Natural killer cell (primary cell): Measurements from ENCODE around the gene TESMIN. TPM values are rescaled to one million over a fixed set of nuclear protein-coding genes. Genes with fewer than 3 reads are reported as not detected.

Experiments used
- ATAC-seq, 3 donors: fragments of 150-1000 bp in 2 of 3; fragments of 200-7000 bp in 1 of 3; cut with Tn5 transposase; 1 replicate in 1 of 3; 2 replicates in 2 of 3; pipeline ENCODE4 v1.10.0; 2021; ENCODE audit warnings: mild to moderate bottlenecking in 2 of 3, moderate library complexity in 2 of 3
- DNase-seq, 2 donors: peaks; one replicate each; pipeline versions ENCODE4 v3.0.0 to v3.0.0-alpha.2; 2013 to 2021; ENCODE audit warnings: mixed read lengths in 1 of 2
- H3K27ac ChIP-seq: one replicate; pipeline ENCODE4 v1.5.1; 2013; ENCODE audit warnings: mild to moderate bottlenecking, low read length
- H3K27me3 ChIP-seq: one replicate; pipeline ENCODE4 v1.6.1; 2013; ENCODE audit warnings: low read length; ENCODE audit not compliant: control insufficient read depth, insufficient read depth
- H3K36me3 ChIP-seq: one replicate; pipeline ENCODE4 v1.6.1; 2013; ENCODE audit warnings: low read length; ENCODE audit not compliant: control insufficient read depth, insufficient read depth
- H3K4me1 ChIP-seq: one replicate; pipeline ENCODE4 v1.6.1; 2013; ENCODE audit warnings: low read length; ENCODE audit not compliant: control insufficient read depth, insufficient read depth
- H3K4me3 ChIP-seq: one replicate; pipeline ENCODE4 v1.5.1; 2013; ENCODE audit warnings: low read length
- H3K9me3 ChIP-seq: one replicate; pipeline ENCODE4 v1.6.1; 2013; ENCODE audit warnings: low read length; ENCODE audit not compliant: control insufficient read depth, insufficient read depth
- H3K27ac Mint-ChIP-seq, 2 donors: one replicate each; pipeline ENCODE4 v1.8.0; 2022; ENCODE audit warnings: mild to moderate bottlenecking in 2 of 2, mixed read lengths in 2 of 2, moderate library complexity in 1 of 2
- H3K27me3 Mint-ChIP-seq, 2 donors: one replicate each; pipeline ENCODE4 v1.8.0; 2022; ENCODE audit warnings: low read depth in 2 of 2, mixed read lengths in 2 of 2
- H3K36me3 Mint-ChIP-seq: one replicate; pipeline ENCODE4 v1.8.0; 2022; ENCODE audit warnings: mixed read lengths
- H3K4me1 Mint-ChIP-seq, 2 donors: one replicate each; pipeline ENCODE4 v1.8.0; 2022; ENCODE audit warnings: mixed read lengths in 2 of 2
- H3K4me3 Mint-ChIP-seq: one replicate; pipeline ENCODE4 v1.8.0; 2022; ENCODE audit warnings: mild to moderate bottlenecking, moderate library complexity, mixed read lengths
- H3K9me3 Mint-ChIP-seq, 2 donors: one replicate each; pipeline ENCODE4 v1.8.0; 2022; ENCODE audit warnings: mixed read lengths in 2 of 2
- CTCF ChIP-seq: fragments of 200-600 bp; IDR thresholded peaks from one replicate; pipeline ENCODE4 v1.8.0; 2022; ENCODE audit warnings: antibody characterized with exemption
- whole genome bisulfite sequencing: methylation state at CpG from one replicate; pipeline ENCODE4 v1.1.7; 2013; ENCODE audit warnings: missing lambda C conversion rate; ENCODE audit not compliant: insufficient coverage; 5-methylcytosine and 5-hydroxymethylcytosine counted together
- intact Hi-C: fragments of 100-400 bp; cut with micrococcal nuclease; formaldehyde crosslinking; loops from one replicate; pipeline ENCODE4 v1.14.2; 2022
- total RNA-seq, 4 donors: library from RNA; stranded (reverse); fragments of 120-200 nt in 1 of 4; gene quantifications; one replicate each; pipeline versions ENCODE4 v1.2.3 to v1.2.4, GENCODE V29; 2013 to 2022

TESMIN gene
- total RNA-seq, 3 donors from 2014 or later (not counting 1 experiment from before 2014, with no cell fraction given) = 1.1 to 3.9 (median 1.1) TPM

- ATAC-seq = no peak
- H3K27me3 Mint-ChIP-seq = peaks cover 10% of the 10 kb centered on the region in 2 donors
- Histone ChIP-seq H3K4me3 (no peak overlapping the region), H3K9me3 (no peaks in the 10 kb centered on the region), H3K27ac (no peak overlapping the region), H3K36me3 (no peaks in the 10 kb centered on the region), H3K4me1 (no peaks in the 10 kb centered on the region), H3K27me3 (no peaks in the 10 kb centered on the region)
- intact Hi-C loops = no loop called here
- H3K36me3 Mint-ChIP-seq = no peaks in the 10 kb centered on the region
- H3K9me3 Mint-ChIP-seq = no peaks in the 10 kb centered on the region
- no peak for TF ChIP-seq CTCF
- WGBS = 88% methylated on average over 5 of the region's 6 CpGs
- H3K27ac Mint-ChIP-seq = no peak overlapping the region
- no peaks in the 10 kb centered on the region for H3K4me1 Mint-ChIP-seq
- H3K4me3 Mint-ChIP-seq = no peak overlapping the region
- DNase-seq = no peak
Observed at GRCh38 chr11:68727783-68728182, 23.5 kb downstream of the TESMIN start.

GRCh38 chr11:68724293-68724692 is 27.0 kb downstream of the TESMIN start:
- Mint-ChIP-seq H3K4me3 (no peak overlapping the region), H3K27ac (no peak overlapping the region), H3K4me1 (no peaks in the 10 kb centered on the region), H3K27me3 (peaks cover 29 to 38% of the 10 kb centered on the region in 2 donors), H3K36me3 (peaks cover 7% of the 10 kb centered on the region), H3K9me3 (peaks cover 3 to 8% of the 10 kb centered on the region in 2 donors)
- DNase-seq (no peak), ATAC-seq (no peak)
- intact Hi-C loops = no loop called here
- Histone ChIP-seq H3K27me3 (no peaks in the 10 kb centered on the region), H3K27ac (no peak overlapping the region), H3K4me1 (no peaks in the 10 kb centered on the region), H3K4me3 (no peak overlapping the region), H3K36me3 (no peaks in the 10 kb centered on the region), H3K9me3 (no peaks in the 10 kb centered on the region)
- no peak for TF ChIP-seq CTCF
- WGBS = 45% methylated on average over 2 of the region's 4 CpGs

- Mint-ChIP-seq H3K27ac (no peak overlapping the region), H3K4me1 (no peaks in the 10 kb centered on the region), H3K4me3 (no peak overlapping the region), H3K9me3 (peaks cover 3 to 8% of the 10 kb centered on the region in 2 donors), H3K36me3 (peaks cover 7% of the 10 kb centered on the region), H3K27me3 (peaks cover 29 to 43% of the 10 kb centered on the region in 2 donors)
- Histone ChIP-seq H3K4me3 (no peak overlapping the region), H3K27me3 (no peaks in the 10 kb centered on the region), H3K4me1 (no peaks in the 10 kb centered on the region), H3K9me3 (no peaks in the 10 kb centered on the region), H3K36me3 (no peaks in the 10 kb centered on the region), H3K27ac (no peak overlapping the region)
- no peak for ATAC-seq
- TF ChIP-seq CTCF = no peak
- intact Hi-C loops = no loop called here
- DNase-seq = no peak
- WGBS = 100% methylated on average over 1 of the region's 1 CpG
Observed at GRCh38 chr11:68722143-68722542, 29.2 kb downstream of the TESMIN start.

- no peak for DNase-seq
- no peaks in the 10 kb centered on the region for H3K4me1 Mint-ChIP-seq
- H3K27me3 Mint-ChIP-seq = peaks cover 29 to 43% of the 10 kb centered on the region in 2 donors
- Histone ChIP-seq H3K4me1 (no peaks in the 10 kb centered on the region), H3K27me3 (no peaks in the 10 kb centered on the region), H3K27ac (no peak overlapping the region), H3K36me3 (no peaks in the 10 kb centered on the region), H3K9me3 (no peaks in the 10 kb centered on the region), H3K4me3 (no peak overlapping the region)
- no peak overlapping the region for H3K4me3 Mint-ChIP-seq
- no peak for ATAC-seq
- no peak overlapping the region for H3K27ac Mint-ChIP-seq
- H3K9me3 Mint-ChIP-seq = peaks cover 3 to 8% of the 10 kb centered on the region in 2 donors
- peaks cover 7% of the 10 kb centered on the region for H3K36me3 Mint-ChIP-seq
- intact Hi-C loops = no loop called here
- 55% methylated on average over 2 of the region's 2 CpGs for WGBS
- no peak for TF ChIP-seq CTCF
Observed at GRCh38 chr11:68721075-68721474, 30.2 kb downstream of the TESMIN start.
